Suprapubic skin (tissue), 4 donors: ENCODE data around the gene SUGCT. TPM values are rescaled to one million over a fixed set of nuclear protein-coding genes. Genes with fewer than 3 reads are reported as not detected.

ENCODE experiments used
- DNase-seq, 2 donors: peaks; one replicate each; pipeline ENCODE4 v3.0.0-alpha.2; 2019; ENCODE audit warnings: low spot score in 2 of 2
- H3K27ac ChIP-seq: fragments of 200-600 bp; sonication (generic); one replicate; pipeline ENCODE4 v1.5.1; 2019
- H3K27me3 ChIP-seq: fragments of 200-600 bp; sonication (generic); one replicate; pipeline ENCODE4 v1.5.1; 2019
- H3K36me3 ChIP-seq: fragments of 200-600 bp; sonication (generic); one replicate; pipeline ENCODE4 v1.5.1; 2019
- H3K4me1 ChIP-seq: fragments of 200-600 bp; sonication (generic); one replicate; pipeline ENCODE4 v1.5.1; 2019
- H3K4me3 ChIP-seq: fragments of 200-600 bp; sonication (generic); one replicate; pipeline ENCODE4 v1.5.1; 2019; ENCODE audit warnings: mild to moderate bottlenecking
- H3K9me3 ChIP-seq: fragments of 200-600 bp; sonication (generic); one replicate; pipeline ENCODE4 v1.5.1; 2019
- CTCF ChIP-seq, 2 donors: fragments of 200-600 bp in 1 of 2; fragments of 450-650 bp in 1 of 2; sonication (generic) in 1 of 2; IDR thresholded peaks; one replicate each; pipeline ENCODE4 v1.5.1; 2016 to 2019; ENCODE audit warnings: antibody characterized with exemption in 2 of 2, mild to moderate bottlenecking in 1 of 2, moderate library complexity in 1 of 2
- EP300 ChIP-seq: sonication (generic); formaldehyde crosslinking; IDR thresholded peaks from one replicate; pipeline ENCODE4 v1.6.1; 2017; ENCODE audit warnings: antibody characterized with exemption
- POLR2A ChIP-seq, 2 donors: fragments of 450-650 bp; IDR thresholded peaks; one replicate each; pipeline ENCODE4 v1.6.1; 2017; ENCODE audit warnings: antibody characterized with exemption in 2 of 2, mild to moderate bottlenecking in 2 of 2, moderate library complexity in 2 of 2
- POLR2AphosphoS5 ChIP-seq, 3 donors: sonication (generic); formaldehyde crosslinking; IDR thresholded peaks; one replicate each; pipeline ENCODE4 v1.6.1; 2017; ENCODE audit warnings: antibody characterized with exemption in 3 of 3
- WGBS: methylation state at CpG from one replicate; pipeline ENCODE4 v1.1.5; 2018; 5-methylcytosine and 5-hydroxymethylcytosine counted together
- total RNA-seq, 4 donors: library from RNA; depleted of rRNA; stranded (reverse); fragments of >200 nt; gene quantifications; one replicate each; pipeline ENCODE4 v1.1.0, GENCODE V29; 2016

SUGCT gene
- total RNA-seq, 4 donors from 2014 or later: 0.73 to 2.2 (median 0.98) TPM; not detected in 1

GRCh38 chr7:40429826-40430225 lies 295.0 kb downstream of the SUGCT start:
- Histone ChIP-seq H3K27ac (no peak overlapping the region), H3K36me3 (no peaks in the 10 kb centered on the region), H3K4me3 (no peak overlapping the region), H3K27me3 (no peaks in the 10 kb centered on the region), H3K4me1 (no peaks in the 10 kb centered on the region), H3K9me3 (no peaks in the 10 kb centered on the region)
- 93% methylated on average over 2 of the region's 2 CpGs for WGBS
- no peak for TF ChIP-seq POLR2AphosphoS5 (IDR thresholded peaks at IDR 0.05)
- no peak for TF ChIP-seq POLR2A (IDR thresholded peaks at IDR 0.05)
- TF ChIP-seq EP300: no peak
- no peak for TF ChIP-seq CTCF (IDR thresholded peaks at IDR 0.05)
- no peak for DNase-seq

- TF ChIP-seq POLR2AphosphoS5 (IDR thresholded peaks at IDR 0.05) (no peak), CTCF (IDR thresholded peaks at IDR 0.05) (no peak)
- Histone ChIP-seq H3K4me1 (no peaks in the 10 kb centered on the region), H3K9me3 (no peaks in the 10 kb centered on the region), H3K4me3 (no peak overlapping the region), H3K27ac (no peak overlapping the region), H3K27me3 (no peaks in the 10 kb centered on the region), H3K36me3 (no peaks in the 10 kb centered on the region)
- no peak for DNase-seq
- 100% methylated on average over 2 of the region's 2 CpGs for WGBS
These were observed 297.2 kb downstream of the SUGCT start for GRCh38 chr7:40432046-40432445.

GRCh38 chr7:40436710-40437109 lies 301.9 kb downstream of the SUGCT start:
- H3K27me3 ChIP-seq: no peaks in the 10 kb centered on the region
- no peaks in the 10 kb centered on the region for H3K36me3 ChIP-seq
- no peak overlapping the region for H3K27ac ChIP-seq
- no peak for DNase-seq
- H3K4me1 ChIP-seq: no peaks in the 10 kb centered on the region
- no peak overlapping the region for H3K4me3 ChIP-seq
- 95% methylated on average over 1 of the region's 1 CpG for WGBS
- peaks cover 7% of the 10 kb centered on the region for H3K9me3 ChIP-seq
- TF ChIP-seq CTCF (IDR thresholded peaks at IDR 0.05) (no peak), EP300 (no peak), POLR2A (IDR thresholded peaks at IDR 0.05) (no peak), POLR2AphosphoS5 (IDR thresholded peaks at IDR 0.05) (no peak)

GRCh38 chr7:40437498-40437897 lies 302.7 kb downstream of the SUGCT start:
- no peak overlapping the region for H3K4me3 ChIP-seq
- H3K9me3 ChIP-seq: peaks cover 7% of the 10 kb centered on the region
- WGBS: 83% methylated on average over 1 of the region's 1 CpG
- no peaks in the 10 kb centered on the region for H3K27me3 ChIP-seq
- no peaks in the 10 kb centered on the region for H3K4me1 ChIP-seq
- H3K36me3 ChIP-seq: no peaks in the 10 kb centered on the region
- TF ChIP-seq CTCF (IDR thresholded peaks at IDR 0.05): no peak
- TF ChIP-seq EP300: peak; percentile 48
- TF ChIP-seq POLR2A (IDR thresholded peaks at IDR 0.05): no peak
- DNase-seq: no peak
- no peak overlapping the region for H3K27ac ChIP-seq

- no peaks in the 10 kb centered on the region for H3K4me1 ChIP-seq
- no peak overlapping the region for H3K4me3 ChIP-seq
- no peak for DNase-seq
- no peaks in the 10 kb centered on the region for H3K27me3 ChIP-seq
- no peak overlapping the region for H3K27ac ChIP-seq
- H3K9me3 ChIP-seq: peaks cover 7% of the 10 kb centered on the region
- TF ChIP-seq EP300 (no peak), CTCF (IDR thresholded peaks at IDR 0.05) (no peak), POLR2AphosphoS5 (IDR thresholded peaks at IDR 0.05) (no peak), POLR2A (IDR thresholded peaks at IDR 0.05) (no peak)
- H3K36me3 ChIP-seq: no peaks in the 10 kb centered on the region
- WGBS: 88% methylated on average over 6 of the region's 6 CpGs
These were observed 303.3 kb downstream of the SUGCT start for GRCh38 chr7:40437936-40438634.
